Vagina (tissue), 2 donors: ENCODE data around the gene ARAP3. TPM values are rescaled to one million over a fixed set of nuclear protein-coding genes. Genes with fewer than 3 reads are reported as not detected.

Experiments used
- DNase-seq, 2 donors: peaks; one replicate each; pipeline ENCODE4 v3.0.0-alpha.2; 2017; ENCODE audit errors: extremely low spot score in 2 of 2
- H3K27ac ChIP-seq: fragments of 200-600 bp; sonication (generic); one replicate; pipeline ENCODE4 v1.5.1; 2019
- H3K27me3 ChIP-seq: fragments of 200-600 bp; sonication (generic); one replicate; pipeline ENCODE4 v1.5.1; 2019
- H3K36me3 ChIP-seq, 2 donors: fragments of 200-600 bp; sonication (generic); one replicate each; pipeline ENCODE4 v1.5.1; 2017 to 2019
- H3K4me1 ChIP-seq: fragments of 200-600 bp; sonication (generic); one replicate; pipeline ENCODE4 v1.5.1; 2019
- H3K4me3 ChIP-seq, 2 donors: fragments of 200-600 bp; sonication (generic); 1 replicate in 1 of 2; 2 replicates in 1 of 2; pipeline ENCODE4 v1.5.1; 2016 to 2019
- H3K9me3 ChIP-seq: fragments of 200-600 bp; sonication (generic); one replicate; pipeline ENCODE4 v1.5.1; 2019
- CTCF ChIP-seq, 3 experiments: fragments of 450-650 bp in 2 of 3; fragments of 200-600 bp in 1 of 3; sonication (generic) in 1 of 3; IDR thresholded peaks; one replicate each; pipeline ENCODE4 v1.5.1; 2017 to 2019; ENCODE audit warnings: antibody characterized with exemption in 3 of 3, mild to moderate bottlenecking in 2 of 3, moderate library complexity in 2 of 3
- POLR2A ChIP-seq, 2 donors: fragments of 450-650 bp; IDR thresholded peaks; one replicate each; pipeline ENCODE4 v1.6.1; 2017; ENCODE audit warnings: antibody characterized with exemption in 2 of 2, mild to moderate bottlenecking in 2 of 2, moderate library complexity in 2 of 2
- POLR2AphosphoS5 ChIP-seq, 2 donors: sonication (generic); formaldehyde crosslinking; IDR thresholded peaks; one replicate each; pipeline ENCODE4 v1.9.0; 2017; ENCODE audit warnings: antibody characterized with exemption in 2 of 2, mild to moderate bottlenecking in 2 of 2, low read depth in 1 of 2; ENCODE audit not compliant: insufficient read depth in 1 of 2
- intact Hi-C: fragments of 100-400 bp; cut with DNase I; formaldehyde crosslinking; loops from one replicate; pipeline ENCODE4 v1.15.1; 2023
- total RNA-seq: library from RNA; depleted of rRNA; stranded (reverse); fragments of >200 nt; gene quantifications from one replicate; pipeline ENCODE4 v1.2.3, GENCODE V29; 2016

The ARAP3 gene
- total RNA-seq, 1 donor from 2014 or later: 13.3 TPM

- H3K4me3 ChIP-seq: no peak overlapping the region
- intact Hi-C loops: no loop called here
- peaks cover 0 to 29% of the 10 kb centered on the region in 2 donors for H3K36me3 ChIP-seq
- no peaks in the 10 kb centered on the region for H3K9me3 ChIP-seq
- TF ChIP-seq CTCF (IDR thresholded peaks at IDR 0.05): no peak
- no peak for TF ChIP-seq POLR2AphosphoS5 (IDR thresholded peaks at IDR 0.05; ENCODE audit: insufficient read depth in 1 of 2, low read depth in 1 of 2)
- TF ChIP-seq POLR2A (IDR thresholded peaks at IDR 0.05): no peak
- DNase-seq: no peak
- H3K27me3 ChIP-seq: no peaks in the 10 kb centered on the region
- peaks cover 14% of the 10 kb centered on the region for H3K4me1 ChIP-seq
- H3K27ac ChIP-seq: no peak overlapping the region
These were observed 40.3 kb downstream of the ARAP3 start for GRCh38 chr5:141641634-141642267.

- no peaks in the 10 kb centered on the region for H3K9me3 ChIP-seq
- H3K4me1 ChIP-seq: peaks cover 18% of the 10 kb centered on the region
- H3K27ac ChIP-seq: no peak overlapping the region
- intact Hi-C loops: no loop called here
- no peak for DNase-seq
- peaks cover 0 to 29% of the 10 kb centered on the region in 2 donors for H3K36me3 ChIP-seq
- H3K4me3 ChIP-seq: no peak overlapping the region
- no peaks in the 10 kb centered on the region for H3K27me3 ChIP-seq
- TF ChIP-seq POLR2A (IDR thresholded peaks at IDR 0.05): no peak
- no peak for TF ChIP-seq POLR2AphosphoS5 (IDR thresholded peaks at IDR 0.05; ENCODE audit: insufficient read depth in 1 of 2, low read depth in 1 of 2)
- no peak for TF ChIP-seq CTCF (IDR thresholded peaks at IDR 0.05)
These were observed 41.3 kb downstream of the ARAP3 start for GRCh38 chr5:141640698-141641097.

DNA sequence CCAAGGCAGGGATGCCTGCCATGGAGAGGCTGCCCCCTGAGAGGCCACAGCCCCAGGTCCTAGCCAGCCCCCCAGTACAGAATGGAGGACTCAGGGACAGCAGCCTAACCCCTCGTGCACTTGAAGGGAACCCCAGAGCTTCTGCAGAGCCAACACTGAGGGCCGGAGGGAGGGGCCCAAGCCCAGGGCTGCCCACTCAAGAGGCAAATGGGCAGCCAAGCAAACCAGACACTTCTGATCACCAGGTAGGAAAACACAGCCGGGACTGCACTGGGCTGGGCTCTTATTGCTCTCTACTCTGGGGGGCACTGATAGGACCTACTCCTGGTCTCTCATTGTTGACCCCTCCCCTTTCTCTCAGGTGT is 42.0 kb downstream of the ARAP3 start:
- Histone ChIP-seq H3K4me1 (peaks cover 25% of the 10 kb centered on the region), H3K9me3 (no peaks in the 10 kb centered on the region), H3K36me3 (peaks cover 0 to 26% of the 10 kb centered on the region in 2 donors), H3K27ac (no peak overlapping the region), H3K4me3 (no peak overlapping the region), H3K27me3 (no peaks in the 10 kb centered on the region)
- no peak for DNase-seq
- intact Hi-C loops: no loop called here
- TF ChIP-seq POLR2A (IDR thresholded peaks at IDR 0.05): no peak
- no peak for TF ChIP-seq POLR2AphosphoS5 (IDR thresholded peaks at IDR 0.05; ENCODE audit: insufficient read depth in 1 of 2, low read depth in 1 of 2)
- no peak for TF ChIP-seq CTCF (IDR thresholded peaks at IDR 0.05)

DNA sequence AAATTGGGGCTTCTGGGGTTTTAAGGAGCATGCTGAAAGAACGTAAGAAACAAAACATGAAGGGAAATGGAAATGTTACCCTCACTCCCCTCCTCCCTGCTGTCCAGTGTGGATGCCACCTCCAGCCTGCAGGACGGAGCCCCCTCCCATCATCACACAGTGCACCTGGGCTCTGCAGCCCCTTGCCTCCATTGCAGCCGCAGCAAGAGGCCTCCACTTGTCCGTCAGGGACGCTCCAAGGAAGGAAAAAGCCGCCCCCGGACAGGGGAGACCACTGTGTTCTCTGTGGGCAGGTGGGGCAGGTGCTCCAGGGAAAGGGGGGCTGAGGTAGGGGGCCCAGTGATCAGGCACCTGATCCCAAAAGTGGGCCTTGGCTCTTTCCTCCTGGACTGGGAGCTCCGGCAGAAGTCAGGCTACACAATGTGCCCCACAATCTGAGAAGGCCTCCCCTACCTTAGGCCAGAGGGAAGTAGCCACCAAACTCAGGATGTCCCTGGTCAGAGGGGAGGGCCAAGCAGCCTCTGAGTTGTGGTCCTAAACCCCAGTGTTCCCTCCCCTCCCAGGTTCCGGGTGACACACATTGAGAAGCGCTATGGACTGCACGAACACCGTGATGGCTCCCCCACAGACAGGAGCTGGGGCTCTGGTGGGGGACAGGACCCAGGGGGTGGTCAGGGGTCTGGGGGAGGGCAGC is 42.5 kb downstream of the ARAP3 start:
- Histone ChIP-seq H3K27ac (no peak overlapping the region), H3K36me3 (peaks cover 0 to 21% of the 10 kb centered on the region in 2 donors), H3K27me3 (no peaks in the 10 kb centered on the region), H3K9me3 (no peaks in the 10 kb centered on the region), H3K4me3 (no peak overlapping the region), H3K4me1 (peaks cover 30% of the 10 kb centered on the region)
- TF ChIP-seq CTCF (IDR thresholded peaks at IDR 0.05) (no peak), POLR2A (IDR thresholded peaks at IDR 0.05) (no peak), POLR2AphosphoS5 (IDR thresholded peaks at IDR 0.05; ENCODE audit: insufficient read depth in 1 of 2, low read depth in 1 of 2) (no peak)
- DNase-seq: no peak
- intact Hi-C loops: no loop called here

- Histone ChIP-seq H3K4me3 (no peak overlapping the region), H3K4me1 (peaks cover 34% of the 10 kb centered on the region), H3K9me3 (no peaks in the 10 kb centered on the region), H3K27me3 (no peaks in the 10 kb centered on the region), H3K36me3 (peaks cover 0 to 13% of the 10 kb centered on the region in 2 donors), H3K27ac (no peak overlapping the region)
- no peak for TF ChIP-seq POLR2AphosphoS5 (IDR thresholded peaks at IDR 0.05; ENCODE audit: insufficient read depth in 1 of 2, low read depth in 1 of 2)
- TF ChIP-seq POLR2A (IDR thresholded peaks at IDR 0.05): no peak
- TF ChIP-seq CTCF (IDR thresholded peaks at IDR 0.05): no peak
- no peak for DNase-seq
- intact Hi-C loops: no loop called here
These were observed 43.3 kb downstream of the ARAP3 start for GRCh38 chr5:141638771-141639170.
